Endothelial cell of umbilical vein (primary cell): ENCODE data around the gene OR4D1. TPM values are rescaled to one million over a fixed set of nuclear protein-coding genes. Genes with fewer than 3 reads are reported as not detected.

Experiments used
- BruUV-seq: library from RNA; stranded (reverse); fragments of 400-500 nt; replicated peaks from 2 replicates; lab custom pipeline; 2021; lab: Mats Ljungman, UMichigan
- CTCF ChIA-PET: fragments of 300-600, 350-600 bp; sonication (Branson Sonifier 250); formaldehyde crosslinking; loops from one replicate; lab custom pipeline; 2021; ENCODE audit warnings: antibody characterized with exemption, inconsistent platforms; lab: Charles Lee
- POLR2A ChIA-PET: fragments of 300-600, 350-600 bp; sonication (Branson Sonifier 250); formaldehyde crosslinking; loops from one replicate; lab custom pipeline; 2021; ENCODE audit warnings: antibody characterized with exemption, inconsistent platforms; lab: Charles Lee
- DNase-seq: peaks from one replicate; pipeline ENCODE4 v3.0.0-alpha.2; 2011; ENCODE audit warnings: low read depth, low spot score
- FAIRE-seq: peaks from 2 replicates; lab custom pipeline; 2011; peaks lifted over from hg19 to GRCh38; lab: Jason Lieb, UNC
- H2AFZ ChIP-seq: 2 replicates; pipeline ENCODE4 v1.6.0; 2012; ENCODE audit warnings: low read depth, low read length, control low read depth, inconsistent platforms
- H3K27ac ChIP-seq: 2 replicates; pipeline ENCODE4 v1.5.1; 2011; ENCODE audit warnings: low read depth, mild to moderate bottlenecking, control low read depth, low read length, moderate library complexity; ENCODE audit not compliant: insufficient read depth
- H3K27me3 ChIP-seq, 2 experiments: 2 replicates each; pipeline versions ENCODE4 v1.6.0 to v1.6.1; 2011; ENCODE audit warnings: low read length in 2 of 2, mixed read lengths in 1 of 2; ENCODE audit not compliant: control insufficient read depth in 2 of 2, insufficient read depth in 2 of 2
- H3K36me3 ChIP-seq, 2 experiments: 2 replicates in 1 of 2; 3 replicates in 1 of 2; pipeline ENCODE4 v1.5.1; 2011; ENCODE audit warnings: low read length in 2 of 2, mild to moderate bottlenecking in 1 of 2, moderate library complexity in 1 of 2; ENCODE audit not compliant: control insufficient read depth in 2 of 2, insufficient read depth in 2 of 2; ENCODE audit errors: extremely low read depth in 1 of 2
- H3K4me1 ChIP-seq: 3 replicates; pipeline ENCODE4 v1.5.1; 2011; ENCODE audit warnings: mild to moderate bottlenecking, low read length; ENCODE audit not compliant: control insufficient read depth, insufficient read depth; ENCODE audit errors: extremely low read depth
- H3K4me2 ChIP-seq: 2 replicates; pipeline ENCODE4 v1.6.1; 2011; ENCODE audit warnings: low read length, control low read depth, mixed read lengths; ENCODE audit not compliant: insufficient read depth
- H3K4me3 ChIP-seq, 3 experiments: fragments of 200-600 bp in 1 of 3; sonication (generic), shearing (Covaris generic) in 1 of 3; replicated peaks in 1 of 3; 2 replicates each; pipeline ENCODE4 v1.5.1; 2011 to 2016; ENCODE audit warnings: control low read depth in 3 of 3, low read length in 3 of 3, mild to moderate bottlenecking in 2 of 3, inconsistent platforms in 1 of 3, low read depth in 1 of 3, moderate library complexity in 1 of 3; ENCODE audit not compliant: insufficient read depth in 1 of 3
- H3K79me2 ChIP-seq: 2 replicates; pipeline ENCODE4 v1.6.0; 2012; ENCODE audit warnings: low read length, inconsistent platforms; ENCODE audit not compliant: control insufficient read depth, insufficient read depth
- H3K9ac ChIP-seq: replicated peaks from 2 replicates; pipeline ENCODE3; 2011; ENCODE audit warnings: low read length, control low read depth; ENCODE audit not compliant: insufficient read depth; ENCODE audit errors: extremely low read depth
- H3K9me1 ChIP-seq: replicated peaks from 3 replicates; pipeline ENCODE4 v1.6.0; 2011; ENCODE audit warnings: mild to moderate bottlenecking, low read length; ENCODE audit not compliant: control insufficient read depth, insufficient read depth; ENCODE audit errors: extremely low read depth
- H3K9me3 ChIP-seq: replicated peaks from 2 replicates; pipeline ENCODE4 v1.5.1; 2012; ENCODE audit warnings: low read length, inconsistent platforms; ENCODE audit not compliant: control insufficient read depth, insufficient read depth
- H4K20me1 ChIP-seq: replicated peaks from 2 replicates; pipeline ENCODE3; 2011; ENCODE audit warnings: mild to moderate bottlenecking, low read length; ENCODE audit not compliant: control insufficient read depth, insufficient read depth; ENCODE audit errors: extremely low read depth
- EZH2 ChIP-seq: IDR thresholded peaks from 2 replicates; pipeline ENCODE4 v1.6.1; 2012; ENCODE audit warnings: borderline replicate concordance, low read depth, mild to moderate bottlenecking, moderate library complexity, low read length, inconsistent platforms; ENCODE audit not compliant: severe bottlenecking
- FOS ChIP-seq: IDR thresholded peaks from 2 replicates; pipeline ENCODE4 v1.6.1; 2011; ENCODE audit warnings: mild to moderate bottlenecking, low read length, moderate library complexity, borderline replicate concordance; ENCODE audit not compliant: insufficient read depth
- GATA2 ChIP-seq: IDR thresholded peaks from 2 replicates; pipeline ENCODE4 v1.7.0; 2011; ENCODE audit warnings: low read depth, mild to moderate bottlenecking, moderate library complexity, mixed read lengths, low read length; ENCODE audit not compliant: insufficient read length, insufficient read depth
- MYC ChIP-seq: IDR thresholded peaks from one replicate; pipeline ENCODE4 v1.6.1; 2011; ENCODE audit warnings: mild to moderate bottlenecking, low read depth, low read length
- POLR2A ChIP-seq: IDR thresholded peaks from 2 replicates; pipeline ENCODE4 v1.6.1; 2012; ENCODE audit warnings: low read depth, mild to moderate bottlenecking, control low read depth, low read length
- POLR2AphosphoS5 ChIP-seq: IDR thresholded peaks from 2 replicates; pipeline ENCODE4 v1.6.1; 2012; ENCODE audit warnings: low read depth, mild to moderate bottlenecking, control low read depth, low read length, moderate library complexity; ENCODE audit not compliant: insufficient read depth
- dilution Hi-C: fragments of 300-500 bp; cut with MboI; formaldehyde crosslinking; loops from one replicate; pipeline ENCODE4 v1.15.0; 2019; ENCODE audit warnings: low sequenced_read_pairs; ENCODE audit not compliant: extremely low pct_ligation_motif_present
- intact Hi-C: fragments of 100-400 bp; cut with micrococcal nuclease; formaldehyde crosslinking; loops from one replicate; pipeline ENCODE4 v1.10.0; 2022
- polyA plus RNA-seq, 4 experiments: library from polyadenylated mRNA; depleted of rRNA in 3 of 4; stranded (reverse) in 3 of 4; unstranded in 1 of 4; fragments of >200 nt; gene quantifications; 2 replicates each; pipeline versions ENCODE4 v1.2.1 to v1.2.3, GENCODE V29; 2011 to 2012; ENCODE audit warnings: missing spikeins in 1 of 4
- total RNA-seq: library from RNA; stranded (reverse); gene quantifications from 2 replicates; pipeline ENCODE4 v1.2.3, GENCODE V29; 2021
- TF ChIP-seq, protein P1 (sequence below), 2 donors: IDR thresholded peaks; 1 replicate in 1 of 2; 2 replicates in 1 of 2; pipeline ENCODE4 v1.5.1; 2011; ENCODE audit warnings: low read length in 2 of 2, mild to moderate bottlenecking in 2 of 2, moderate library complexity in 2 of 2, control low read depth in 1 of 2, inconsistent platforms in 1 of 2, low read depth in 1 of 2; ENCODE audit not compliant: insufficient read depth in 1 of 2; ENCODE audit errors: extremely low read depth in 1 of 2

Gene OR4D1
- total and polyA plus RNA-seq, 2 donors (not counting 3 experiments of a cell fraction or from before 2014, with no cell fraction given): not detected

DNA sequence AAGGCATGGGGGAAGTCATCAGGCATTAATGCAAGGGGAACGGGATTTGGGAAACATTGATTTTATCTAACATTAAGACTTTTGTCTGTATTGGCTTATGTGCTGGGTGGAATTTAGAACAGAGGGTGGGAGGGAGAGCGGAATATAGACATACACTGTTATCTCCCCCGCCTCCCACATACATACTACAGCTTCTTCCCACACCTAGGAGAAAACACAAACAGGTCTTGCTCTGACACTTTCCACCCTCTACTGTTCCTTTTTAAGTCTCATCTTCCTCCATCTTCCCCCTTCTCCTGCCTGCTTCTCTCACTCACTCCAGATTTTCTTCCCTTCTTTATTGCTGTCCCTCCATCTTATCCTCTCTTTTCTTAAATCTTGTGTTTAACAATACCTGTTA lies 425 bp downstream of the OR4D1 start:
- DNase-seq (no peak), FAIRE-seq (no peak)
- no peak overlapping the region for H3K4me2 ChIP-seq
- H3K36me3 ChIP-seq: no peaks in the 10 kb centered on the region
- H3K79me2 ChIP-seq: no peaks in the 10 kb centered on the region
- POLR2A ChIA-PET: no interaction called here
- no peak overlapping the region for H3K9ac ChIP-seq
- no peak for TF ChIP-seq GATA2
- no peak for TF ChIP-seq FOS
- TF ChIP-seq MYC: no peak
- no peak for TF ChIP-seq EZH2
- TF ChIP-seq POLR2AphosphoS5: no peak
- no peak for TF ChIP-seq POLR2A
- TF ChIP-seq, protein P1, sequence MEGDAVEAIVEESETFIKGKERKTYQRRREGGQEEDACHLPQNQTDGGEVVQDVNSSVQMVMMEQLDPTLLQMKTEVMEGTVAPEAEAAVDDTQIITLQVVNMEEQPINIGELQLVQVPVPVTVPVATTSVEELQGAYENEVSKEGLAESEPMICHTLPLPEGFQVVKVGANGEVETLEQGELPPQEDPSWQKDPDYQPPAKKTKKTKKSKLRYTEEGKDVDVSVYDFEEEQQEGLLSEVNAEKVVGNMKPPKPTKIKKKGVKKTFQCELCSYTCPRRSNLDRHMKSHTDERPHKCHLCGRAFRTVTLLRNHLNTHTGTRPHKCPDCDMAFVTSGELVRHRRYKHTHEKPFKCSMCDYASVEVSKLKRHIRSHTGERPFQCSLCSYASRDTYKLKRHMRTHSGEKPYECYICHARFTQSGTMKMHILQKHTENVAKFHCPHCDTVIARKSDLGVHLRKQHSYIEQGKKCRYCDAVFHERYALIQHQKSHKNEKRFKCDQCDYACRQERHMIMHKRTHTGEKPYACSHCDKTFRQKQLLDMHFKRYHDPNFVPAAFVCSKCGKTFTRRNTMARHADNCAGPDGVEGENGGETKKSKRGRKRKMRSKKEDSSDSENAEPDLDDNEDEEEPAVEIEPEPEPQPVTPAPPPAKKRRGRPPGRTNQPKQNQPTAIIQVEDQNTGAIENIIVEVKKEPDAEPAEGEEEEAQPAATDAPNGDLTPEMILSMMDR (IDR thresholded peaks at IDR 0.05; ENCODE audit: extremely low read depth in 1 of 2, insufficient read depth in 1 of 2, low read depth in 1 of 2, low read length in 2 of 2): no peak
- no peaks in the 10 kb centered on the region for H3K9me3 ChIP-seq
- intact Hi-C loops (no loop called here), dilution Hi-C loops (no loop called here)
- CTCF ChIA-PET: no interaction called here
- H2AFZ ChIP-seq: no peak overlapping the region
- H3K4me1 ChIP-seq: peaks cover 3% of the 10 kb centered on the region
- BruUV-seq: no TSS peak
- no peaks in the 10 kb centered on the region for H3K9me1 ChIP-seq
- no peaks in the 10 kb centered on the region for H4K20me1 ChIP-seq
- H3K4me3 ChIP-seq: no peak overlapping the region
- H3K27me3 ChIP-seq: peaks cover 5 to 8% of the 10 kb centered on the region in 2 experiments
- H3K27ac ChIP-seq: no peak overlapping the region
